AG09309 (cell line): ENCODE data around the gene SMIM35.

Source experiments
- DNase-seq: peaks from one replicate; pipeline ENCODE4 v3.0.0-alpha.2; 2010; ENCODE audit warnings: low read depth
- H3K4me3 ChIP-seq: 2 replicates; pipeline ENCODE4 v1.5.1; 2011; ENCODE audit warnings: mild to moderate bottlenecking, low read depth, low read length, moderate library complexity; ENCODE audit not compliant: control insufficient read depth
- CTCF ChIP-seq: IDR thresholded peaks from 2 replicates; pipeline ENCODE4 v1.5.1; 2011; ENCODE audit warnings: mild to moderate bottlenecking, low read depth, low read length, inconsistent platforms; ENCODE audit not compliant: insufficient read depth, control insufficient read depth; ENCODE audit errors: missing control alignments

The SMIM35 gene

GRCh38 chr11:117995472-117995871, 91.3 kb downstream of the SMIM35 start:
- no peak overlapping the region for H3K4me3 ChIP-seq
- no peak for DNase-seq
- TF ChIP-seq CTCF: no peak

DNA sequence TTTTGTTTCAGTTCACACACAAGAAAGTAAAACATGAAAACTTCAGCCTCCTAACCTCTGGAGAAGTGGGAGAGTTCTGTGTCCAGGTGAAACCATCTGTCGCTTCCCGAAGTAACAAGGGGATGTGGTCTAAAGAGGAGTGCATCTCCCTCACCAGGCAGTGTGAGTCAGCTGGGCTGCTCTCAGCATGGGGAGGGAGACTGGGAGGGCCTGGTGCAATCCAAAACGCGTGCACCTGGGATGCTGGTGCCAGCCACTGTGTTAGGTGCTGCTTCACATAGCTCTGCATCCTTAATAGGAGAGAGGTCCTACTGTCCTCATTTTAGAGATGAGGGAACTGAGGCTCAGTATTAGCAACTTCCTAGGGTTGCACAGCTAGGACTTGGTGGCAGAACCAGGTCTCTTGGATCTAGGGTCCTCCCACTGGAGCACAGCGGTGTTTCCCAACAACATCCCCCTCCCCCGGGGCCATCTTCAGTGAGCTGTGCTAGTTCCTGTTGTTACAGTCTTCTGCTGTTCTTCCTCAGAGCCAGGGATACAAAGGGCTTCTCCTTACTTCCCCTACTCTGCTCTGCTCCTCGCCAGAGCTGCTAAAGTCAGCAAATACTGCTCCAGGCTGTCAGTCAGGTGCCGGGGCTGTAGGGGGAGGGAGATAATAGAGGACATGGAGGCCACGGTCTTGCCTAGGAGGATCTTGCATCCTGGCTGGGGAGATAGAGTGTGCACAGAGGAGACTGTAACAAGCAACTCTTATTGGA, 92.6 kb downstream of the SMIM35 start:
- DNase-seq: no peak
- H3K4me3 ChIP-seq: no peak overlapping the region
- TF ChIP-seq CTCF: no peak

- no peak for DNase-seq
- TF ChIP-seq CTCF: no peak
- H3K4me3 ChIP-seq: no peak overlapping the region
These were observed 94.1 kb downstream of the SMIM35 start for GRCh38 chr11:117992620-117993019.

GRCh38 chr11:117992136-117992535, 94.6 kb downstream of the SMIM35 start:
- no peak for TF ChIP-seq CTCF
- H3K4me3 ChIP-seq: no peak overlapping the region
- no peak for DNase-seq

- no peak overlapping the region for H3K4me3 ChIP-seq
- no peak for TF ChIP-seq CTCF
- no peak for DNase-seq
These were observed 97.2 kb downstream of the SMIM35 start for GRCh38 chr11:117989351-117990102.

DNA sequence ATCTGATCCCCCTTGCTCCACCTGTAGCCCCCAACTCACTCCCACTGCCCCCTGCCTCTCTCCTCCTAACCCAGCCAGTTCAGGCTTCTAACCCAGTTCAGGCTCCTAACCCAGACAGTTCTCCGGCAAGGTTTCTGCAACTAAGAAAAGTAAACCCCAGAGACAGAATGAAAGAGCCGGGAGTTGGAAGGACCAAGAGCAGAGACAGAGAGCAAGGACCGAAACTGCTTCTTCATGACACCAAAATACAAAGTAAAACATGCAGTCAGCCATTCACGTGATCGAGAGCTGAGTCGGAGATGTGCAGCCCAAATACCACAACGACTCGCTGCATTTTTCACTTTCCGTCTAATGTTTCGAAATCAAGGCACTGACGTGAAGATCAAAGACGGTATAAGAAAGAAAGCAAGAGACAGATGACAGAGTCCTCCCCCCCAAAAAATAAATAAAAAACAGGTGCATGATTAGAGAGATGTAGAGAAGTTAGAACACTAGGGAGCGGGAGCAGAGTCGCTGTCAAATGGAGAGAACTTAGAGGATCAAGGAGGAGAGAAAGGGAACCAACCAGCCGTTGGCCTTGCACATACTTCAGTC, 99.7 kb downstream of the SMIM35 start:
- no peak overlapping the region for H3K4me3 ChIP-seq
- no peak for DNase-seq
- TF ChIP-seq CTCF: no peak
